A549 (cell line): ENCODE results near the gene SBK2. TPM values are rescaled to one million over a fixed set of nuclear protein-coding genes. Genes with fewer than 3 reads are reported as not detected.

Experiments used
- ATAC-seq, 2 experiments: fragments of 200-7000 bp in 1 of 2; fragments of >200 bp in 1 of 2; cut with Nextera tagmentation in 1 of 2; cut with Tn5 transposase in 1 of 2; 3 replicates each; pipeline versions ENCODE4 v1.8.0 to v1.9.1; 2018 to 2020; ENCODE audit warnings: mild to moderate bottlenecking in 1 of 2, moderate library complexity in 1 of 2
- CTCF ChIA-PET: fragments of 300-600 bp; sonication (Branson Sonifier 250); formaldehyde crosslinking; extraction: SDS; loops from one replicate; lab custom pipeline; 2021; ENCODE audit warnings: antibody characterized with exemption, inconsistent platforms; lab: Yijun Ruan, JAX
- POLR2A ChIA-PET: fragments of 350-600 bp; formaldehyde crosslinking; extraction: SDS; loops from one replicate; lab custom pipeline; 2021; ENCODE audit warnings: antibody characterized with exemption, inconsistent platforms; lab: Yijun Ruan, JAX
- DNase-seq, 2 experiments: peaks; one replicate each; pipeline versions ENCODE4 v3.0.0 to v3.0.0-alpha.2; 2011 to 2016; ENCODE audit warnings: low read depth in 1 of 2, low spot score in 1 of 2
- FAIRE-seq: peaks from 2 replicates; lab custom pipeline; 2011; peaks lifted over from hg19 to GRCh38; lab: Jason Lieb, UNC
- H3K27ac ChIP-seq, 2 experiments: fragments of >200 bp; sonication (Bioruptor Twin); formaldehyde crosslinking; 3 replicates each; pipeline ENCODE4 v1.5.1; 2016 to 2017
- H3K4me1 ChIP-seq: fragments of >200 bp; sonication (Bioruptor Twin); formaldehyde crosslinking; 3 replicates; pipeline ENCODE4 v1.6.1; 2016
- H3K4me2 ChIP-seq: fragments of >200 bp; sonication (Bioruptor Twin); formaldehyde crosslinking; 3 replicates; pipeline ENCODE4 v1.6.1; 2016
- H3K4me3 ChIP-seq: fragments of >200 bp; sonication (Bioruptor Twin); formaldehyde crosslinking; 3 replicates; pipeline ENCODE4 v1.5.1; 2016
- H3K9me3 ChIP-seq: fragments of >200 bp; sonication (Bioruptor Twin); formaldehyde crosslinking; 3 replicates; pipeline ENCODE4 v1.6.1; 2016
- CBX2 ChIP-seq: fragments of 200-600 bp; sonication (generic); IDR thresholded peaks from 2 replicates; pipeline ENCODE4 v1.6.1; 2016; ENCODE audit warnings: low read depth, mild to moderate bottlenecking, borderline replicate concordance
- CHD4 ChIP-seq: fragments of 200-600 bp; sonication (generic); IDR thresholded peaks from 2 replicates; pipeline ENCODE4 v1.6.1; 2016; ENCODE audit warnings: antibody characterized with exemption, mild to moderate bottlenecking, borderline replicate concordance
- CTCF ChIP-seq: fragments of >200 bp; sonication (Bioruptor Twin); formaldehyde crosslinking; IDR thresholded peaks from 3 replicates; pipeline ENCODE4 v1.5.1; 2016
- EHMT2 ChIP-seq: fragments of 200-600 bp; sonication (generic); IDR thresholded peaks from 2 replicates; pipeline ENCODE4 v1.6.1; 2016; ENCODE audit warnings: antibody characterized with exemption, low read depth, mild to moderate bottlenecking, moderate library complexity
- HEYL ChIP-seq: fragments of 250-450 bp; sonication (Bioruptor Pico); IDR thresholded peaks from 2 replicates; pipeline ENCODE4 v1.8.0; 2021; ENCODE audit warnings: mild to moderate bottlenecking, moderate library complexity
- NFE2L2 ChIP-seq: fragments of 150-350 bp; conservative IDR thresholded peaks from 2 replicates; pipeline ENCODE4 v1.6.1; 2014; ENCODE audit warnings: low read length
- POLR2AphosphoS2 ChIP-seq: conservative IDR thresholded peaks from 2 replicates; pipeline ENCODE4 v1.6.1; 2012; ENCODE audit warnings: low read length, improper control_type of control experiment, inconsistent platforms
- RFX5 ChIP-seq: fragments of 450-650 bp; IDR thresholded peaks from 2 replicates; pipeline ENCODE4 v1.7.1; 2014; ENCODE audit warnings: antibody characterized with exemption, mild to moderate bottlenecking, moderate library complexity
- SMC3 ChIP-seq: fragments of >200 bp; sonication (Bioruptor Twin); formaldehyde crosslinking; IDR thresholded peaks from 3 replicates; pipeline ENCODE4 v1.6.1; 2018; ENCODE audit warnings: inconsistent platforms
- ZNF302 ChIP-seq: fragments of 250-450 bp; sonication (Bioruptor Pico); IDR thresholded peaks from 2 replicates; pipeline ENCODE4 v1.9.0; 2021; ENCODE audit warnings: inconsistent platforms, mild to moderate bottlenecking, moderate library complexity
- WGBS: methylation state at CpG from one replicate; pipeline ENCODE4 v1.1.6; 2017; ENCODE audit errors: missing lambda C conversion rate; 5-methylcytosine and 5-hydroxymethylcytosine counted together
- polyA plus RNA-seq, 4 experiments: library from polyadenylated mRNA; depleted of rRNA in 3 of 4; stranded (reverse); fragments of >200 nt; fragmentation: RNase III in 1 of 4; extraction: RNeasy Plus Mini Kit Qiagen cat#74134 plus additional on column Dnase treatment in 1 of 4; gene quantifications; 2 replicates in 3 of 4; 3 replicates in 1 of 4; pipeline ENCODE4 v1.2.3, GENCODE V29; 2011 to 2017

SBK2 gene
- polyA plus RNA-seq, 2 of the 4 experiments (the other 2 are of a cell fraction): 0.89 to 1.1 TPM

- POLR2A ChIA-PET: no interaction called here
- H3K27ac ChIP-seq: peak overlapping the region in 1 of 2 experiments; percentile 17; a peak in 1 of 6 replicates
- no peak overlapping the region for H3K4me3 ChIP-seq
- no peak overlapping the region; the same call in 2 of the 3 replicates for H3K4me2 ChIP-seq
- TF ChIP-seq EHMT2: no peak
- TF ChIP-seq HEYL: no peak
- no peak for TF ChIP-seq SMC3
- TF ChIP-seq CBX2: no peak
- 0 out of 2 replicates have a peak, but pooled peaks have one; percentile 44 for TF ChIP-seq POLR2AphosphoS2
- FAIRE-seq (no peak), ATAC-seq (no peak), DNase-seq (no peak)
- WGBS: 80% methylated on average over 14 of the region's 15 CpGs
- CTCF ChIA-PET: interaction anchor here (0.9 to 8.2 kb wide), 11 partner anchors 7 to 339 kb away, joined by 3 to 89 read pairs (median 5); partner anchors contain the start of genes C19orf85, NAT14, SSC5D and ZNF865
- no peaks in the 10 kb centered on the region for H3K9me3 ChIP-seq
- peaks cover 32% of the 10 kb centered on the region for H3K4me1 ChIP-seq
Measured at GRCh38 chr19:55479451-55480230, 57.3 kb downstream of the SBK2 start.

GRCh38 chr19:55479045-55479444, 57.9 kb downstream of the SBK2 start:
- 91% methylated on average over 17 of the region's 17 CpGs for WGBS
- no peak for TF ChIP-seq CHD4
- no peak for TF ChIP-seq NFE2L2
- no peak for TF ChIP-seq ZNF302
- no peak for TF ChIP-seq CTCF
- no peak for TF ChIP-seq RFX5
- TF ChIP-seq, all 56 proteins: peak for 0
- Histone ChIP-seq H3K4me2 (no peak overlapping the region; the same call in 2 of the 3 replicates), H3K4me3 (no peak overlapping the region), H3K27ac (peak overlapping the region in 1 of 2 experiments; percentile 17; a peak in 1 of 6 replicates), H3K4me1 (peaks cover 26% of the 10 kb centered on the region), H3K9me3 (no peaks in the 10 kb centered on the region)
- CTCF ChIA-PET: interaction anchor here (0.9 to 8.2 kb wide), 9 partner anchors 8 to 338 kb away, joined by 3 to 89 read pairs (median 5); partner anchors contain the start of genes C19orf85, NAT14, SSC5D and ZNF865
- no peak for ATAC-seq
- POLR2A ChIA-PET: no interaction called here
- DNase-seq: no peak
- FAIRE-seq: no peak

Other genes starting within 250 kb of the SBK2 start
- gene TMEM150B, start 211.8 kb downstream of the SBK2 start, polyA plus RNA-seq (2011; rRNA removed): 0.39 and 0.52 TPM in 2 replicates
- gene TMEM150B, start 211.8 kb downstream of the SBK2 start, polyA plus RNA-seq (2017; fragmentation: RNase III; extraction: RNeasy Plus Mini Kit Qiagen cat#74134 plus additional on column Dnase treatment): 0.26 to 0.45 TPM (median 0.26 TPM) in 3 replicates
- gene KMT5C, start 197.3 kb downstream of the SBK2 start, polyA plus RNA-seq (2011; rRNA removed): 6.6 and 9.5 TPM in 2 replicates
- 11.8 to 17.2 TPM (median 15.2 TPM) in 3 replicates for gene KMT5C, start 197.3 kb downstream of the SBK2 start, polyA plus RNA-seq (2017; fragmentation: RNase III; extraction: RNeasy Plus Mini Kit Qiagen cat#74134 plus additional on column Dnase treatment)
- gene COX6B2, start 182.4 kb downstream of the SBK2 start, polyA plus RNA-seq (2011; rRNA removed): 0.78 and 0.82 TPM in 2 replicates
- gene COX6B2, start 182.4 kb downstream of the SBK2 start, polyA plus RNA-seq (2017; fragmentation: RNase III; extraction: RNeasy Plus Mini Kit Qiagen cat#74134 plus additional on column Dnase treatment): 3.1 to 6.4 TPM (median 3.9 TPM) in 3 replicates
- not detected in 2 replicates for gene GARIN5B, start 173.9 kb downstream of the SBK2 start, polyA plus RNA-seq (2011; rRNA removed)
- gene GARIN5B, start 173.9 kb downstream of the SBK2 start, polyA plus RNA-seq (2017; fragmentation: RNase III; extraction: RNeasy Plus Mini Kit Qiagen cat#74134 plus additional on column Dnase treatment): 0.05 TPM in 3 replicates
- gene IL11, start 166.7 kb downstream of the SBK2 start, polyA plus RNA-seq (2011; rRNA removed): 42.1 and 52.4 TPM in 2 replicates
- 91.7 to 115 TPM (median 100.0 TPM) in 3 replicates for gene IL11, start 166.7 kb downstream of the SBK2 start, polyA plus RNA-seq (2017; fragmentation: RNase III; extraction: RNeasy Plus Mini Kit Qiagen cat#74134 plus additional on column Dnase treatment)
- 0.58 and 1.1 TPM in 2 replicates for gene TMEM190, start 160.3 kb downstream of the SBK2 start, polyA plus RNA-seq (2011; rRNA removed)
- gene TMEM190, start 160.3 kb downstream of the SBK2 start, polyA plus RNA-seq (2017; fragmentation: RNase III; extraction: RNeasy Plus Mini Kit Qiagen cat#74134 plus additional on column Dnase treatment): 1.2 to 1.9 TPM (median 1.7 TPM) in 3 replicates
- gene TMEM238, start 152.8 kb downstream of the SBK2 start, polyA plus RNA-seq (2011; rRNA removed): 0.37 and 0.70 TPM in 2 replicates
- gene TMEM238, start 152.8 kb downstream of the SBK2 start, polyA plus RNA-seq (2017; fragmentation: RNase III; extraction: RNeasy Plus Mini Kit Qiagen cat#74134 plus additional on column Dnase treatment): 2.5 to 3.6 TPM (median 2.7 TPM) in 3 replicates
- gene RPL28, start 151.2 kb downstream of the SBK2 start, polyA plus RNA-seq (2011; rRNA removed): 329 and 351 TPM in 2 replicates
- gene RPL28, start 151.2 kb downstream of the SBK2 start, polyA plus RNA-seq (2017; fragmentation: RNase III; extraction: RNeasy Plus Mini Kit Qiagen cat#74134 plus additional on column Dnase treatment): 2,012 to 2,083 TPM (median 2,037 TPM) in 3 replicates
- 139 and 153 TPM in 2 replicates for gene UBE2S, start 129.3 kb downstream of the SBK2 start, polyA plus RNA-seq (2011; rRNA removed)
- gene UBE2S, start 129.3 kb downstream of the SBK2 start, polyA plus RNA-seq (2017; fragmentation: RNase III; extraction: RNeasy Plus Mini Kit Qiagen cat#74134 plus additional on column Dnase treatment): 267 to 300 TPM (median 295 TPM) in 3 replicates
- gene SHISA7, start 93.8 kb downstream of the SBK2 start, polyA plus RNA-seq (2011; rRNA removed): 0.03 TPM in 1 of 2 replicates, not detected in the other
- gene SHISA7, start 93.8 kb downstream of the SBK2 start, polyA plus RNA-seq (2017; fragmentation: RNase III; extraction: RNeasy Plus Mini Kit Qiagen cat#74134 plus additional on column Dnase treatment): 0.01 TPM in 1 of 3 replicates, not detected in the others
- gene ISOC2, start 75.5 kb downstream of the SBK2 start, polyA plus RNA-seq (2011; rRNA removed): 45.3 and 51.5 TPM in 2 replicates
- 52.7 to 57.8 TPM (median 54.1 TPM) in 3 replicates for gene ISOC2, start 75.5 kb downstream of the SBK2 start, polyA plus RNA-seq (2017; fragmentation: RNase III; extraction: RNeasy Plus Mini Kit Qiagen cat#74134 plus additional on column Dnase treatment)
- gene C19orf85, start 72.4 kb downstream of the SBK2 start, polyA plus RNA-seq (2011; rRNA removed): not detected in 2 replicates
- not detected in 3 replicates for gene C19orf85, start 72.4 kb downstream of the SBK2 start, polyA plus RNA-seq (2017; fragmentation: RNase III; extraction: RNeasy Plus Mini Kit Qiagen cat#74134 plus additional on column Dnase treatment)
- 0.32 and 0.48 TPM in 2 replicates for gene ZNF628, start 60.5 kb downstream of the SBK2 start, polyA plus RNA-seq (2011; rRNA removed)
- 4.7 to 5.9 TPM (median 5.7 TPM) in 3 replicates for gene ZNF628, start 60.5 kb downstream of the SBK2 start, polyA plus RNA-seq (2017; fragmentation: RNase III; extraction: RNeasy Plus Mini Kit Qiagen cat#74134 plus additional on column Dnase treatment)
- gene NAT14, start 51.9 kb downstream of the SBK2 start, polyA plus RNA-seq (2011; rRNA removed): 16.8 and 21.0 TPM in 2 replicates
- 46.5 to 57.4 TPM (median 50.3 TPM) in 3 replicates for gene NAT14, start 51.9 kb downstream of the SBK2 start, polyA plus RNA-seq (2017; fragmentation: RNase III; extraction: RNeasy Plus Mini Kit Qiagen cat#74134 plus additional on column Dnase treatment)
- 0.19 and 0.22 TPM in 2 replicates for gene SSC5D, start 48.7 kb downstream of the SBK2 start, polyA plus RNA-seq (2011; rRNA removed)
- gene SSC5D, start 48.7 kb downstream of the SBK2 start, polyA plus RNA-seq (2017; fragmentation: RNase III; extraction: RNeasy Plus Mini Kit Qiagen cat#74134 plus additional on column Dnase treatment): 0.96 to 2.0 TPM (median 1.5 TPM) in 3 replicates
- gene SBK3, start 8.4 kb upstream of the SBK2 start, polyA plus RNA-seq (2011; rRNA removed): 0.89 and 1.1 TPM in 2 replicates
- gene SBK3, start 8.4 kb upstream of the SBK2 start, polyA plus RNA-seq (2017; fragmentation: RNase III; extraction: RNeasy Plus Mini Kit Qiagen cat#74134 plus additional on column Dnase treatment): 0.92 to 1.2 TPM (median 1.1 TPM) in 3 replicates
- 4.2 and 6.5 TPM in 2 replicates for gene ZNF579, start 43.7 kb upstream of the SBK2 start, polyA plus RNA-seq (2011; rRNA removed)
- 16.2 to 17.0 TPM (median 16.2 TPM) in 3 replicates for gene ZNF579, start 43.7 kb upstream of the SBK2 start, polyA plus RNA-seq (2017; fragmentation: RNase III; extraction: RNeasy Plus Mini Kit Qiagen cat#74134 plus additional on column Dnase treatment)
- 10.3 and 10.4 TPM in 2 replicates for gene FIZ1, start 62.4 kb upstream of the SBK2 start, polyA plus RNA-seq (2011; rRNA removed)
- 15.7 to 18.0 TPM (median 16.9 TPM) in 3 replicates for gene FIZ1, start 62.4 kb upstream of the SBK2 start, polyA plus RNA-seq (2017; fragmentation: RNase III; extraction: RNeasy Plus Mini Kit Qiagen cat#74134 plus additional on column Dnase treatment)
- 5.0 and 6.4 TPM in 2 replicates for gene ZNF524, start 63.2 kb upstream of the SBK2 start, polyA plus RNA-seq (2011; rRNA removed)
- 9.3 to 9.7 TPM (median 9.7 TPM) in 3 replicates for gene ZNF524, start 63.2 kb upstream of the SBK2 start, polyA plus RNA-seq (2017; fragmentation: RNase III; extraction: RNeasy Plus Mini Kit Qiagen cat#74134 plus additional on column Dnase treatment)
- gene ZNF865, start 68.5 kb upstream of the SBK2 start, polyA plus RNA-seq (2011; rRNA removed): 2.1 and 2.2 TPM in 2 replicates
- gene ZNF865, start 68.5 kb upstream of the SBK2 start, polyA plus RNA-seq (2017; fragmentation: RNase III; extraction: RNeasy Plus Mini Kit Qiagen cat#74134 plus additional on column Dnase treatment): 7.1 to 7.9 TPM (median 7.8 TPM) in 3 replicates
- gene ZNF784, start 87.4 kb upstream of the SBK2 start, polyA plus RNA-seq (2011; rRNA removed): 3.5 and 4.1 TPM in 2 replicates
- 6.0 to 7.1 TPM (median 6.6 TPM) in 3 replicates for gene ZNF784, start 87.4 kb upstream of the SBK2 start, polyA plus RNA-seq (2017; fragmentation: RNase III; extraction: RNeasy Plus Mini Kit Qiagen cat#74134 plus additional on column Dnase treatment)
- 9.2 and 15.2 TPM in 2 replicates for gene ZNF580, start 103.9 kb upstream of the SBK2 start, polyA plus RNA-seq (2011; rRNA removed)
- 40.5 to 57.0 TPM (median 52.8 TPM) in 3 replicates for gene ZNF580, start 103.9 kb upstream of the SBK2 start, polyA plus RNA-seq (2017; fragmentation: RNase III; extraction: RNeasy Plus Mini Kit Qiagen cat#74134 plus additional on column Dnase treatment)
- gene ZNF581, start 106.5 kb upstream of the SBK2 start, polyA plus RNA-seq (2011; rRNA removed): 13.9 and 17.1 TPM in 2 replicates
- gene ZNF581, start 106.5 kb upstream of the SBK2 start, polyA plus RNA-seq (2017; fragmentation: RNase III; extraction: RNeasy Plus Mini Kit Qiagen cat#74134 plus additional on column Dnase treatment): 24.3 to 25.6 TPM (median 24.9 TPM) in 3 replicates
- 5.2 and 5.5 TPM in 2 replicates for gene CCDC106, start 111.1 kb upstream of the SBK2 start, polyA plus RNA-seq (2011; rRNA removed)
- 15.7 to 17.6 TPM (median 17.4 TPM) in 3 replicates for gene CCDC106, start 111.1 kb upstream of the SBK2 start, polyA plus RNA-seq (2017; fragmentation: RNase III; extraction: RNeasy Plus Mini Kit Qiagen cat#74134 plus additional on column Dnase treatment)
- gene U2AF2, start 117.9 kb upstream of the SBK2 start, polyA plus RNA-seq (2011; rRNA removed): 147 and 157 TPM in 2 replicates
- gene U2AF2, start 117.9 kb upstream of the SBK2 start, polyA plus RNA-seq (2017; fragmentation: RNase III; extraction: RNeasy Plus Mini Kit Qiagen cat#74134 plus additional on column Dnase treatment): 280 to 302 TPM (median 293 TPM) in 3 replicates
- gene EPN1, start 138.1 kb upstream of the SBK2 start, polyA plus RNA-seq (2011; rRNA removed): 28.0 and 43.7 TPM in 2 replicates
- gene EPN1, start 138.1 kb upstream of the SBK2 start, polyA plus RNA-seq (2017; fragmentation: RNase III; extraction: RNeasy Plus Mini Kit Qiagen cat#74134 plus additional on column Dnase treatment): 129 to 139 TPM (median 139 TPM) in 3 replicates
- not detected in 2 replicates for gene NLRP9, start 201.3 kb upstream of the SBK2 start, polyA plus RNA-seq (2011; rRNA removed)
- gene NLRP9, start 201.3 kb upstream of the SBK2 start, polyA plus RNA-seq (2017; fragmentation: RNase III; extraction: RNeasy Plus Mini Kit Qiagen cat#74134 plus additional on column Dnase treatment): not detected in 3 replicates
- 0.06 and 0.24 TPM in 2 replicates for gene RFPL4A, start 222.0 kb upstream of the SBK2 start, polyA plus RNA-seq (2011; rRNA removed)
- not detected in 3 replicates for gene RFPL4A, start 222.0 kb upstream of the SBK2 start, polyA plus RNA-seq (2017; fragmentation: RNase III; extraction: RNeasy Plus Mini Kit Qiagen cat#74134 plus additional on column Dnase treatment)
- gene RFPL4AL1, start 232.0 kb upstream of the SBK2 start, polyA plus RNA-seq (2011; rRNA removed): not detected in 2 replicates
- gene RFPL4AL1, start 232.0 kb upstream of the SBK2 start, polyA plus RNA-seq (2017; fragmentation: RNase III; extraction: RNeasy Plus Mini Kit Qiagen cat#74134 plus additional on column Dnase treatment): not detected in 3 replicates